ENCODE data around the gene TMEM164. TPM values are rescaled to one million over a fixed set of nuclear protein-coding genes. Genes with fewer than 3 reads are reported as not detected.

Gene TMEM164
- total RNA-seq, 6 experiments from 2014 or later, result 1.3 to 7.9 (median 2.8) TPM

- 30% methylated on average over 1 of the region's 4 CpGs for WGBS (ENCODE audit: insufficient coverage, low coverage, low lambda C conversion rate, missing lambda C conversion rate)
- Histone ChIP-seq H3K27me3 (no peaks in the 10 kb centered on the region), H3K4me1 (no peaks in the 10 kb centered on the region), H3K36me3 (no peaks in the 10 kb centered on the region), H3K4me3 (no peak overlapping the region), H3K27ac (no peak overlapping the region), H3K9me3 (no peaks in the 10 kb centered on the region)
- ATAC-seq (no peak), DNase-seq (no peak)
- intact Hi-C loops (cut with DNase I), result no loop called here
- TF ChIP-seq POLR2A (IDR thresholded peaks at IDR 0.05) (no peak), CTCF (IDR thresholded peaks at IDR 0.05) (no peak)
Measured at GRCh38 chrX:110116066-110116980, 113.4 kb downstream of the TMEM164 start.

- WGBS (ENCODE audit: insufficient coverage, low coverage, low lambda C conversion rate, missing lambda C conversion rate), result 74% methylated on average over 4 of the region's 4 CpGs
- no peak for ATAC-seq
Measured at GRCh38 chrX:110118530-110118929, 115.6 kb downstream of the TMEM164 start.

GRCh38 chrX:110119480-110119879 is 116.6 kb downstream of the TMEM164 start:
- H3K9me3 ChIP-seq, result no peaks in the 10 kb centered on the region
- no peaks in the 10 kb centered on the region for H3K36me3 ChIP-seq
- DNase-seq (no peak), ATAC-seq (no peak)
- WGBS (ENCODE audit: insufficient coverage, low coverage, low lambda C conversion rate, missing lambda C conversion rate), result 69% methylated on average over 2 of the region's 2 CpGs
- intact Hi-C loops (cut with DNase I), result no loop called here
- H3K4me1 ChIP-seq, result no peaks in the 10 kb centered on the region
- H3K4me3 ChIP-seq, result no peak overlapping the region
- no peaks in the 10 kb centered on the region for H3K27me3 ChIP-seq
- TF ChIP-seq CTCF (IDR thresholded peaks at IDR 0.05) (no peak), POLR2A (IDR thresholded peaks at IDR 0.05) (no peak)
- H3K27ac ChIP-seq, result no peak overlapping the region

More at GRCh38 chrX:110118530-110118929, 115.6 kb downstream of the TMEM164 start:
- intact Hi-C loops (cut with DNase I), result no loop called here
- Histone ChIP-seq H3K4me3 (no peak overlapping the region), H3K27ac (no peak overlapping the region), H3K4me1 (no peaks in the 10 kb centered on the region), H3K36me3 (no peaks in the 10 kb centered on the region), H3K9me3 (no peaks in the 10 kb centered on the region), H3K27me3 (no peaks in the 10 kb centered on the region)
- TF ChIP-seq POLR2A (IDR thresholded peaks at IDR 0.05), result no peak
- no peak for TF ChIP-seq CTCF (IDR thresholded peaks at IDR 0.05)
- DNase-seq, result no peak

- H3K4me1 ChIP-seq, result no peaks in the 10 kb centered on the region
- H3K27ac ChIP-seq, result no peak overlapping the region
- ATAC-seq (no peak), DNase-seq (no peak)
- no peaks in the 10 kb centered on the region for H3K9me3 ChIP-seq
- no peaks in the 10 kb centered on the region for H3K36me3 ChIP-seq
- no peak for TF ChIP-seq POLR2A (IDR thresholded peaks at IDR 0.05)
- no peak for TF ChIP-seq CTCF (IDR thresholded peaks at IDR 0.05)
- H3K27me3 ChIP-seq, result no peaks in the 10 kb centered on the region
- 35% methylated on average over 2 of the region's 2 CpGs for WGBS (ENCODE audit: insufficient coverage, low coverage, low lambda C conversion rate, missing lambda C conversion rate)
- intact Hi-C loops (cut with DNase I), result no loop called here
- H3K4me3 ChIP-seq, result no peak overlapping the region
Measured at GRCh38 chrX:110120025-110120424, 117.1 kb downstream of the TMEM164 start.

Data from right lobe of liver (tissue), 6 donors.